Smooth muscle cell (in vitro differentiated cells): Measurements from ENCODE around the gene GLRX. TPM values are rescaled to one million over a fixed set of nuclear protein-coding genes. Genes with fewer than 3 reads are reported as not detected.
"Not testable (repeated sequence)": the region's sequence is repeated elsewhere in the genome, so short reads cannot be mapped to it uniquely, and the experiment has no call there.

Experiments
- DNase-seq: peaks from one replicate; lab custom pipeline; 2025; ENCODE audit not compliant: unreplicated experiment; lab: John Stamatoyannopoulos, UW
- H2AFZ ChIP-seq: fragments of 200-600 bp; sonication (generic); 2 replicates; pipeline ENCODE4 v1.6.0; 2016; ENCODE audit warnings: antibody characterized with exemption, low read depth, mild to moderate bottlenecking
- H3F3A ChIP-seq: fragments of 200-600 bp; sonication (generic); 2 replicates; pipeline ENCODE4 v1.6.0; 2017; ENCODE audit warnings: antibody characterized with exemption, low read depth
- H3K27ac ChIP-seq: fragments of 200-600 bp; sonication (generic); 2 replicates; pipeline ENCODE4 v1.5.1; 2016; ENCODE audit warnings: low read depth, mild to moderate bottlenecking
- H3K27me3 ChIP-seq: fragments of 200-600 bp; sonication (generic); 2 replicates; pipeline ENCODE4 v1.6.1; 2016; ENCODE audit warnings: low read depth, mild to moderate bottlenecking
- H3K36me3 ChIP-seq: fragments of 200-600 bp; sonication (generic); 2 replicates; pipeline ENCODE4 v1.5.1; 2016; ENCODE audit warnings: low read depth
- H3K4me1 ChIP-seq: fragments of 200-600 bp; sonication (generic); 2 replicates; pipeline ENCODE4 v1.5.1; 2016; ENCODE audit warnings: low read depth
- H3K4me2 ChIP-seq: fragments of 200-600 bp; sonication (generic); 2 replicates; pipeline ENCODE4 v1.6.0; 2016; ENCODE audit warnings: mild to moderate bottlenecking
- H3K4me3 ChIP-seq: fragments of 200-600 bp; sonication (generic); 2 replicates; pipeline ENCODE4 v1.5.1; 2016; ENCODE audit warnings: mild to moderate bottlenecking
- H3K79me2 ChIP-seq: fragments of 200-600 bp; sonication (generic); 2 replicates; pipeline ENCODE4 v1.6.0; 2016; ENCODE audit warnings: low read depth, mild to moderate bottlenecking
- H3K9ac ChIP-seq: fragments of 200-600 bp; sonication (generic); 2 replicates; pipeline ENCODE4 v1.6.0; 2016; ENCODE audit warnings: low read depth
- H3K9me3 ChIP-seq: fragments of 200-600 bp; sonication (generic); replicated peaks from 2 replicates; pipeline ENCODE4 v1.5.1; 2016; ENCODE audit warnings: low read depth
- H4K20me1 ChIP-seq: fragments of 200-600 bp; sonication (generic); 2 replicates; pipeline ENCODE4 v1.6.0; 2016; ENCODE audit warnings: low read depth
- CTCF ChIP-seq: fragments of 200-600 bp; sonication (generic); IDR thresholded peaks from 2 replicates; pipeline ENCODE4 v1.5.1; 2017; ENCODE audit warnings: borderline replicate concordance, mild to moderate bottlenecking, antibody characterized with exemption; ENCODE audit not compliant: insufficient read depth, poor library complexity, severe bottlenecking
- WGBS: methylation state at CpG from one replicate; pipeline ENCODE4 v1.1.7; 2016; ENCODE audit warnings: low lambda C conversion rate; 5-methylcytosine and 5-hydroxymethylcytosine counted together
- polyA plus RNA-seq: library from polyadenylated mRNA; unstranded; fragments of >200 nt; fragmentation: Nextera tagmentation; extraction: Ambion mirVana; gene quantifications from 2 replicates; pipeline ENCODE4 v1.2.1, GENCODE V29; 2016
- total RNA-seq: library from RNA; depleted of rRNA; stranded (reverse); fragments of >200 nt; gene quantifications from 2 replicates; pipeline ENCODE4 v1.2.3, GENCODE V29; 2014

The GLRX gene, protein sequence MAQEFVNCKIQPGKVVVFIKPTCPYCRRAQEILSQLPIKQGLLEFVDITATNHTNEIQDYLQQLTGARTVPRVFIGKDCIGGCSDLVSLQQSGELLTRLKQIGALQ
- total RNA-seq: 50.8 and 81.2 TPM in 2 replicates
- 87.7 and 95.7 TPM in 2 replicates for polyA plus RNA-seq

- TF ChIP-seq CTCF: no peak
- peak; percentile 41 for DNase-seq
- H3K4me3 ChIP-seq: peak within 1 kb of the TSS; percentile 78
- H3F3A ChIP-seq: peaks cover 21% of the 10 kb centered on the region
- H3K9me3 ChIP-seq: no peaks in the 10 kb centered on the region
- peaks cover 35% of the 10 kb centered on the region for H4K20me1 ChIP-seq
- no peaks in the 10 kb centered on the region for H3K36me3 ChIP-seq
- peak within 1 kb of the TSS; percentile 81 for H3K9ac ChIP-seq
- peak within 1 kb of the TSS; percentile 96 for H3K27ac ChIP-seq
- no peaks in the 10 kb centered on the region for H3K27me3 ChIP-seq
- peaks cover 26% of the 10 kb centered on the region for H3K4me1 ChIP-seq
- H3K4me2 ChIP-seq: peak within 1 kb of the TSS; percentile 88
- H2AFZ ChIP-seq: peak within 1 kb of the TSS; percentile 70
- WGBS: 2% methylated on average over 8 of the region's 8 CpGs
- peaks cover 33% of the 10 kb centered on the region for H3K79me2 ChIP-seq
These were observed at the start of gene GLRX for GRCh38 chr5:95822542-95823181. Gene GLRX, minus strand, starts transcription at chr5:95822726. Its CDS starts 64 bp downstream, at chr5:95822662.

- 99% methylated on average over 9 of the region's 9 CpGs for WGBS
- no peak overlapping the region for H2AFZ ChIP-seq
These were observed 48.8 kb upstream of the GLRX start for GRCh38 chr5:95871146-95871806.

GRCh38 chr5:95870105-95870672, 47.7 kb upstream of the GLRX start:
- no peak overlapping the region for H2AFZ ChIP-seq
- 86% methylated on average over 1 of the region's 1 CpG for WGBS
- no peak overlapping the region for H3K4me3 ChIP-seq
- DNase-seq: no peak
- no peak for TF ChIP-seq CTCF
- H3K36me3 ChIP-seq: no peaks in the 10 kb centered on the region
- H3K9me3 ChIP-seq: no peaks in the 10 kb centered on the region
- no peaks in the 10 kb centered on the region for H3F3A ChIP-seq
- H3K4me2 ChIP-seq: peak overlapping the region; percentile 0
- peak overlapping the region; percentile 34 for H3K27ac ChIP-seq
- H3K79me2 ChIP-seq: no peaks in the 10 kb centered on the region
- no peaks in the 10 kb centered on the region for H3K27me3 ChIP-seq
- H3K9ac ChIP-seq: peak overlapping the region; percentile 2
- H4K20me1 ChIP-seq: no peaks in the 10 kb centered on the region
- no peaks in the 10 kb centered on the region for H3K4me1 ChIP-seq

More at GRCh38 chr5:95871146-95871806, 48.8 kb upstream of the GLRX start:
- H3K79me2 ChIP-seq: no peaks in the 10 kb centered on the region
- no peaks in the 10 kb centered on the region for H3K9me3 ChIP-seq
- no peak overlapping the region for H3K4me3 ChIP-seq
- no peaks in the 10 kb centered on the region for H3K27me3 ChIP-seq
- no peaks in the 10 kb centered on the region for H4K20me1 ChIP-seq
- no peak for DNase-seq
- no peaks in the 10 kb centered on the region for H3F3A ChIP-seq
- no peak for TF ChIP-seq CTCF
- peak overlapping the region; percentile 0 for H3K4me2 ChIP-seq
- H3K9ac ChIP-seq: no peak overlapping the region
- peak overlapping the region; percentile 34 for H3K27ac ChIP-seq
- no peaks in the 10 kb centered on the region for H3K36me3 ChIP-seq
- H3K4me1 ChIP-seq: no peaks in the 10 kb centered on the region

GRCh38 chr5:95869173-95869855, 46.8 kb upstream of the GLRX start:
- peak overlapping the region; percentile 13 for H3K27ac ChIP-seq
- H3K36me3 ChIP-seq, H2AFZ ChIP-seq, H4K20me1 ChIP-seq, H3K4me2 ChIP-seq, H3K9me3 ChIP-seq, DNase-seq, H3K9ac ChIP-seq, H3K27me3 ChIP-seq, H3K4me3 ChIP-seq, H3F3A ChIP-seq, H3K4me1 ChIP-seq, H3K79me2 ChIP-seq: not testable (repeated sequence)
- 78% methylated on average over 3 of the region's 3 CpGs for WGBS
